HG02763 (cell line): Measurements from ENCODE around the gene SLAMF1.

Experiments
- ATAC-seq: cut with Tn5 transposase; IDR thresholded peaks from one replicate; pipeline ENCODE4 v1.9.1; 2021; ENCODE audit warnings: mild to moderate bottlenecking, moderate library complexity; ENCODE audit not compliant: unreplicated experiment

SLAMF1 gene

GRCh38 chr1:160625725-160626498, 20.9 kb downstream of the SLAMF1 start:
- no peak for ATAC-seq

- ATAC-seq: no peak
These were observed 21.5 kb downstream of the SLAMF1 start for GRCh38 chr1:160625321-160625720.

GRCh38 chr1:160624464-160624863, 22.4 kb downstream of the SLAMF1 start:
- no peak for ATAC-seq

- no peak for ATAC-seq
These were observed 23.0 kb downstream of the SLAMF1 start for GRCh38 chr1:160623862-160624261.

- ATAC-seq: no peak
These were observed 23.6 kb downstream of the SLAMF1 start for GRCh38 chr1:160623227-160623633.

- no peak for ATAC-seq
These were observed 24.2 kb downstream of the SLAMF1 start for GRCh38 chr1:160622501-160623226.

- ATAC-seq: no peak
These were observed 25.0 kb downstream of the SLAMF1 start for GRCh38 chr1:160621633-160622413.

GRCh38 chr1:160620942-160621632, 25.8 kb downstream of the SLAMF1 start:
- ATAC-seq: no peak

GRCh38 chr1:160619742-160620277, 27.0 kb downstream of the SLAMF1 start:
- no peak for ATAC-seq

GRCh38 chr1:160618763-160619274, 28.0 kb downstream of the SLAMF1 start:
- no peak for ATAC-seq

- no peak for ATAC-seq
These were observed 28.5 kb downstream of the SLAMF1 start for GRCh38 chr1:160618327-160618726.

GRCh38 chr1:160615660-160616059, 31.2 kb downstream of the SLAMF1 start:
- ATAC-seq: no peak

GRCh38 chr1:160614410-160614809, 32.4 kb downstream of the SLAMF1 start:
- ATAC-seq: no peak

GRCh38 chr1:160612613-160613218, 34.1 kb downstream of the SLAMF1 start:
- ATAC-seq: no peak

- no peak for ATAC-seq
These were observed 36.1 kb downstream of the SLAMF1 start for GRCh38 chr1:160610569-160611242.

GRCh38 chr1:160608941-160609340, 37.9 kb downstream of the SLAMF1 start:
- no peak for ATAC-seq

GRCh38 chr1:160608514-160608913, 38.3 kb downstream of the SLAMF1 start:
- ATAC-seq: no peak

GRCh38 chr1:160608057-160608456, 38.8 kb downstream of the SLAMF1 start:
- no peak for ATAC-seq

GRCh38 chr1:160607672-160608032, 39.2 kb downstream of the SLAMF1 start:
- peak; percentile 21 for ATAC-seq
